Articular chondrocyte of knee joint (primary cell): Measurements from ENCODE around the gene PLAU. TPM values are rescaled to one million over a fixed set of nuclear protein-coding genes. Genes with fewer than 3 reads are reported as not detected.

Experiments
- total RNA-seq: library from RNA; depleted of rRNA; stranded (reverse); fragments of >200 nt; gene quantifications from 2 replicates; pipeline ENCODE4 v1.2.3, GENCODE V29; 2012

PLAU gene
- total RNA-seq = 40.5 and 42.2 TPM in 2 replicates

DNA sequence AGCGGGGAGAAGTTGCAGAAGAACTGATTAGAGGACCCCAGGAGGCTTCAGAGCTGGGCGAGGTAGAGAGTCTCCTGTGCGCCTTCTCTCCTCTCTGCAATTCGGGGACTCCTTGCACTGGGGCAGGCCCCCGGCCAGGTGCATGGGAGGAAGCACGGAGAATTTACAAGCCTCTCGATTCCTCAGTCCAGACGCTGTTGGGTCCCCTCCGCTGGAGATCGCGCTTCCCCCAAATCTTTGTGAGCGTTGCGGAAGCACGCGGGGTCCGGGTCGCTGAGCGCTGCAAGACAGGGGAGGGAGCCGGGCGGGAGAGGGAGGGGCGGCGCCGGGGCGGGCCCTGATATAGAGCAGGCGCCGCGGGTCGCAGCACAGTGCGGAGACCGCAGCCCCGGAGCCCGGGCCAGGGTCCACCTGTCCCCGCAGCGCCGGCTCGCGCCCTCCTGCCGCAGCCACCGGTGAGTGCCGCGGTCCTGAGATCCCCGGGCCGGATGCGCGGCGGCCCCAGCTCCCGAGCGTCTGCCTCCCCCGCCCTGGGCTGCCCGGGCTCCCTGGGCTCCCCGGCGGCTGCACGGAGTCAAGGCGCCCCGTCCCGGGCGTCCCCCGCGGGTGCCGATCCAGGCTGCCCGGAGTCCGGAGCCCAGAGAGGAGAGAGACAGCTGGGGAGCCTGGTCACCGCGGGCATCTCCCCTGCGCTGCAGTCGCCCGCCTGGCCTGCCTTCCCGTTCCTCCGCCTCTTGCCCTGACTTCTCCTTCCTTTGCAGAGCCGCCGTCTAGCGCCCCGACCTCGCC, at the start of gene PLAU:
PLAU (plus strand) TSS at position 369 of the 789 bp plus-strand sequence. CDS start 424 bp downstream, outside the sequence.

DNA sequence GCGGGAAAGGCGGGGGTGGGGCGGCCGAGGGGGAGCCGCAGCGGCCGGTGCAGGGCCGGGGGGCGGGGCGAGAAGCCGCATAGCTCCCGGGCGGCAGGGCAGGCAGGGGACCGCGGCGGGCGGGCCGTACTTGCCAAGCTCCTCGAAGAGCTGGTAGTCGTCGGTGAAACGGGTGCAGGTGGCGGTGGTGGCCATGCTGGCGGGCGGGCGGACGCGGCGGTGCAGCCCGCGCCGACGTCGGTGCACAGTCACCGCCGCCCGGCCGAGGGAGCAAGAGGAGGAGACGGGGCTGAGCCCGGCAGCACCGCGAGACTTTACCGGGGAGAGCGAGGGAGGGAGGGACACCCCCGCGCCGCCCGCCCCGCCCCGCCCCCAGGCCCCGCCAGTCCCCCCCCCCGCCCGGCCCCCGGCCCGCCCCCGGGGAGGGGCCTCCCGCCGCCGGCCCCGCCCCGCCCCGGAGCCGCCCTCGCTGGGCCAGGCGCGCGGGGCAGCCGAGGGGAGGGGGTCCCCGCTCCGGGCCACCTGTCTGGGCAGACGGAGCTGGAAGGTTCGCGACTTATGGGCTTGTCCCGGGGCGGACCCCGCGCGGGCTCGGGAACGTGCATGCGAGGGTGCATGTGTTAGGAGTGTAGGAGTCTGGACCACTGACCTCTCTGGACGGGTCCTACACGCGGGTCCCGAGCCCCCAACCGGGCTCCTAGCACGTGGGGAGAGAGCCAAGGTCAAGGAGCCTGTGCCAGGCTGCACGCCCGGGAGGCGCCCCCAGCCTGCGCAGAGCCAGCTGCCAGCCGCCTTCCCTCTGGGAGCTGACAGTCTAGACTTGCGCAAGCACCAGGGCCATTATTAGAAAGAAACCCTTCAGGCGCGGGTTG, 36.4 kb upstream of the PLAU start, which contains the start of gene CAMK2G:
CAMK2G (minus strand) TSS at position 289 of the 872 bp plus-strand sequence; CDS start at position 195, 94 bp downstream.

Other genes with a start within 250 kb of the PLAU start
- gene AGAP5, start 213.0 kb upstream of the PLAU start, total RNA-seq = 3.6 and 4.7 TPM in 2 replicates
- gene SEC24C, start 166.8 kb upstream of the PLAU start, total RNA-seq = 47.0 and 49.2 TPM in 2 replicates
- gene CHCHD1, start 129.1 kb upstream of the PLAU start, total RNA-seq = 18.0 and 18.2 TPM in 2 replicates
- gene ZSWIM8, start 125.5 kb upstream of the PLAU start, total RNA-seq = 50.2 and 60.4 TPM in 2 replicates
- 18.3 and 20.4 TPM in 2 replicates for gene NDST2, start 99.5 kb upstream of the PLAU start, total RNA-seq
- 17.7 and 20.1 TPM in 2 replicates for gene CAMK2G, start 36.6 kb upstream of the PLAU start, total RNA-seq
- gene VCL, start 87.0 kb downstream of the PLAU start, total RNA-seq = 179 and 185 TPM in 2 replicates
- 45.6 and 46.8 TPM in 2 replicates for gene AP3M1, start 239.7 kb downstream of the PLAU start, total RNA-seq
- 84.2 and 110 TPM in 2 replicates for gene ADK, start 240.1 kb downstream of the PLAU start, total RNA-seq